22Rv1 (cell line): Measurements from ENCODE around the gene OR8B8.
A peak's percentile ranks its signal among the peaks of the same experiment; 100 is the strongest.
"Not testable (repeated sequence)": the region's sequence is repeated elsewhere in the genome, so short reads cannot be mapped to it uniquely, and the experiment has no call there.

Experiments
- H3K27ac ChIP-seq: fragments of 450-650 bp; 2 replicates; pipeline ENCODE4 v1.5.1; 2017
- ZFX ChIP-seq: fragments of 450-650 bp; IDR thresholded peaks from 2 replicates; pipeline ENCODE4 v1.6.1; 2017; ENCODE audit warnings: antibody characterized with exemption, borderline replicate concordance
- TF ChIP-seq, protein P1 (sequence below): fragments of 450-650 bp; IDR thresholded peaks from 2 replicates; pipeline ENCODE4 v1.5.1; 2017; ENCODE audit warnings: mild to moderate bottlenecking

The OR8B8 gene

DNA sequence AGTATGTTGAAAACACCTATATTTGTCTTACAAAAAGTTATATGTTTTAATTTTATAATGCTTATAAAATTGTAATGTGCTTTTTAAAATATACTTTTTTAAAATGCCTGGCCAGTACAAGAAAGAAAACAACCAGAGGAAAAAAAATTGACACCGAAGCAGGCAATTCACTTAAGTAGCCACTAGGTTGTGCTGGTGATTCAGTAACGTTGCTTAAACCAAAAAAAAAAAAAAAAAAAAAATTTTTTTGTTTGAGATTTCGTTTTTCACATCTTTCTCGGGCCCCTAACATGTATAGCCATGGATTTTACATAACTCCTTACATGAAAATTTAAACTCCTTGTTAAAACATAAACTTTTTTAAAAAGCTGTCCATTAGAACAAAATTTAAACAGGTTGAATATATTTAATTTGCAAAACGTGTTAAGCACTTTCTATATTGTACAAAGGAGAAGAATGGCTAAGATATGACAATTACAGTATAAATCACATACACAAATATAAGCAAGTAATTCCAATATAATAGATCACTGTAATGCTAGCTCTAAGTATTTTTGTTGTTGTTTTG is 30.1 kb downstream of the OR8B8 start:
- TF ChIP-seq ZFX: no peak
- TF ChIP-seq, protein P1, sequence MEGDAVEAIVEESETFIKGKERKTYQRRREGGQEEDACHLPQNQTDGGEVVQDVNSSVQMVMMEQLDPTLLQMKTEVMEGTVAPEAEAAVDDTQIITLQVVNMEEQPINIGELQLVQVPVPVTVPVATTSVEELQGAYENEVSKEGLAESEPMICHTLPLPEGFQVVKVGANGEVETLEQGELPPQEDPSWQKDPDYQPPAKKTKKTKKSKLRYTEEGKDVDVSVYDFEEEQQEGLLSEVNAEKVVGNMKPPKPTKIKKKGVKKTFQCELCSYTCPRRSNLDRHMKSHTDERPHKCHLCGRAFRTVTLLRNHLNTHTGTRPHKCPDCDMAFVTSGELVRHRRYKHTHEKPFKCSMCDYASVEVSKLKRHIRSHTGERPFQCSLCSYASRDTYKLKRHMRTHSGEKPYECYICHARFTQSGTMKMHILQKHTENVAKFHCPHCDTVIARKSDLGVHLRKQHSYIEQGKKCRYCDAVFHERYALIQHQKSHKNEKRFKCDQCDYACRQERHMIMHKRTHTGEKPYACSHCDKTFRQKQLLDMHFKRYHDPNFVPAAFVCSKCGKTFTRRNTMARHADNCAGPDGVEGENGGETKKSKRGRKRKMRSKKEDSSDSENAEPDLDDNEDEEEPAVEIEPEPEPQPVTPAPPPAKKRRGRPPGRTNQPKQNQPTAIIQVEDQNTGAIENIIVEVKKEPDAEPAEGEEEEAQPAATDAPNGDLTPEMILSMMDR: peak; percentile 70
- H3K27ac ChIP-seq: no peak overlapping the region

DNA sequence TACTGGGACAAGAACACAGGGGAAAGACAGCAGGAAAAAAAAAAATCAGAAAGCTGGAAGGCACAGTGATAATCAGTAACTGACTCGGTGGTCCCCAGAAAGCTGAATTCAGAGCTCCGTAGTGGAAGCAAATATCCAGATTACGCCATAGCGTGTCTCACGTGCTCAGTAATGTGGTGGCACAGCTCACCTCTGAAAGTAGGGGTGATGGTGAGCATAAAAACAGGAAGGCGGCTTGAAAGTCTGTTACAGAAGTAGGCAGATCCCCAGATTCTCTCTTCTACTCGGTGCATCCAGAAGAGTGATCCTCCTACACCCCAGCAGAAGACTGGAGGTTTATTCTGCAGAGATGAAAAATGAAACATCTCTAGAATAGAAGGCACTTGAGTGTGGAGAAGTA is 35.6 kb downstream of the OR8B8 start:
- no peak overlapping the region for H3K27ac ChIP-seq
- TF ChIP-seq, protein P1: no peak
- no peak for TF ChIP-seq ZFX

DNA sequence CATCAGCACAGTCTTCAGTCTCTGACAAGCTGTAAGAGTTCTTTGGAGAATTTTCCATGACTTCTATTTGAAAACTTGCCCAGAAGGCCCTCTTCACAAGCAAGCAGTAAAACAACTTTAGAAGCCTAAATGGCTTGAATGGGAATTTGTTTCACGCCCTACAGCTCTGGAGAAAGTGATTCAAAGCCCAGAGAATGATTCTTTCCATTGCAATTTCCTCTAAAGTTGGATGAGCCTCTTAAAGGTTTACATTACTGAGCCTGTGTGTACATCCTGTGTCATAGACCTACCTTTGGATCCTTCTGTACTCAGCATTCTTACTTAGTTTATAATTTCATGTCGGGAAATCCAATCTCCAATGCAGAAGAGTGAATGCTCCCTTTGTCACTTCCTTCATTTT is 39.9 kb downstream of the OR8B8 start:
- H3K27ac ChIP-seq: no peak overlapping the region

DNA sequence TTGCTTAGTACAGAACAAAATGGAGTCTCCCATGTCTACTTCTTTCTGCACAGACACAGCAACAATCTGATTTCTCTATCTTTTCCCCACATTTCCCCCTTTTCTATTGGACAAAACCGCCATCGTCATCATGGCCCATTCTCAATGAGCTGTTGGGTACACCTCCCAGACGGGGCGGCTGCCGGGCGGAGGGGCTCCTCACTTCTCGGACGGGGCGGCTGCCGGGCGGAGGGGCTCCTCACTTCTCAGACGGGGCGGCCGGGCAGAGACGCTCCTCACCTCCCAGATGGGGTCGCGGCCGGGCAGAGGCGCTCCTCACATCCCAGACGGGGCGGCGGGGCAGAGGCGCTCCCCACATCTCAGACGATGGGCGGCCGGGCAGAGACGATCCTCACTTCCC is 42.3 kb downstream of the OR8B8 start:
- H3K27ac ChIP-seq: not testable (repeated sequence)

More for the DNA sequence above, 39.9 kb downstream of the OR8B8 start:
- no peak for TF ChIP-seq ZFX
- TF ChIP-seq, protein P1: no peak

DNA sequence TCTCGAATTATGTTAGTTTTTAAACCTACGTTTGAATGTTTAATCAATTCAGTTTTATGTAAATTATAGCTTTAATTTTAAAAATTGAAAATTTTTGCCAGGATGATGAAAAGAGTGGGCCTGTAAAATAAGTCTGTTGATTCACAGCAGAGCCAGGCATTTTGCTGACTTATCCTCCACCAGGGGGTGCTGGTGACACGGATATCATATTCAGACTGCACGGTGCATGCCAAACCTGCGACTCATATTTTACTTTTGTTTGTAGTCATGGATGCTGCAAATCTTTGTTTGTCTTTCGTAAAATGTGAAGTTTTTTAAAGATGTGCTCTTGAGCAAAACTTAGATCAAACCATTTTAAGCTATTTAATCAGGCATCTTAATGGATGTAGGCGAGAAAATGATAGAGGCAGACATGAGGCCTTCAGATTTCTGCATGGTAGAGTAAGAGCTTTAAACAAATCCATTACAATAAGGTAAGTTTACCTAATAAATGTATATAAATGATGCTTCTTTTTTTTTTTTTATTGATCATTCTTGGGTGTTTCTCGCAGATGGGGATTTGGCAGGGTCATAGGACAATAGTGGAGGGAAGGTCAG is 43.1 kb downstream of the OR8B8 start:
- TF ChIP-seq ZFX: no peak
- TF ChIP-seq, protein P1: peak; percentile 90
- H3K27ac ChIP-seq: no peak overlapping the region

DNA sequence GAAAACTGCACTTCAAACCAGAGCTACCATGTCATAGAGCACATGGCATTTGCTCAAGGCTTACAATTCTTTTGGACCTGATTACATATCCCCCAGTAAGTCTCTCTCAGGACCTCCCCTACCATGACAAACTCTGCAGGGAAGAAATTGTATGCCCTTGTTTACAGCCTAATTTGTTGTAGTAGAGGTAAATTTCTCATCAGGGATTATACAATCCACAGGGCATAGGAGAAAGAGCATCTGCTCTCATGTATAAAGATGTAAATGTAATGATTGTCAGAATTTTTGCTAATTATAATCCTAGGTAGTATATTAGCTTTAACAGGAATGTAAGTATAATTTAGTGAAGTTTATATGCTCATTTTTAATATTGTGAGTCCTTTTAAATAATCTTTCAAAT is 46.6 kb downstream of the OR8B8 start, which contains the start of gene OR8B3:
OR8B3 (minus strand) TSS at position 101 of the 400 bp plus-strand sequence. CDS start 1,673 bp downstream, outside the sequence.
- TF ChIP-seq, protein P1: no peak
- TF ChIP-seq ZFX: no peak
- H3K27ac ChIP-seq: no peak within 1 kb of the TSS

DNA sequence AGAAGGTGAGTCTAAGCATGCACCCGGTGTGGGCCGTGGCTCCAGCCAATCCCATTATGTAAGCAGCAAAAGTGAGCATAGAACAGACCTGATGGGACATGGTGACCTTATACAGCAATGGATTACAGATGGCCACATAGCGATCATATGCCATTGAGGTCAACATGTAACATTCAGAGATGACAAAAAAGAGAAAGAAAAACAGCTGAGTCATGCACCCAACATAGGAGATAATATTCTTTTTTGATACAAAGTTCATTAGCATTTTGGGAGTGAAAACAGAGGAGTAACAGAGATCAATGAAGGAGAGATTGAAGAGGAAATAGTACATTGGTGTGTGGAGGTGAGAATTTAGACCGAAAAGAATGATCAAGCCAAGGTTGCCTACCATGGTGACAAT is 48.6 kb downstream of the OR8B8 start:
- H3K27ac ChIP-seq: not testable (repeated sequence)

DNA sequence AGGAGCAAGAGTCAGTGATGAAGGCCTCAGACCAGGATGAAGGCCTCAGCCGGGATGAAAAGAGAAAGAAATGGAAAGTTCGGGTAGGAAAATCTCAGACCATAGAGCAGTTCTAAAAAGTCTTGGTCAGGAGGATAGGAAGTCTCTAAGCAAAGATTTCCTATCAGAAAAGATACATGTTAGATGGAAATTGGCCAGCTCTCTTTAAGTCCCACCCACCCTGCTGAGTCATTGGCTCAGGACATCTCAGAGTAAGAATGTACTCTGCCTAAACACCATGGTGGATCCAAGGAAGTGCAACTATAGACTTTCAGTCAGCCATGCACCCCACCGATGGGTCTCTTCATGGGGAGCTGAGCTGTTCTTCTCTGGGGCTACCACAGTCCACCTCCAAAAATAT is 51.1 kb downstream of the OR8B8 start:
- TF ChIP-seq ZFX: no peak
- TF ChIP-seq, protein P1: no peak
- no peak overlapping the region for H3K27ac ChIP-seq
